Neural cell (in vitro differentiated cells): ENCODE data around the gene RPA3.

Experiments
- RAD21 ChIP-seq: fragments of 450-650 bp; conservative IDR thresholded peaks from 2 replicates; pipeline ENCODE4 v1.6.1; 2014; ENCODE audit warnings: antibody characterized with exemption, mild to moderate bottlenecking, moderate library complexity
- REST ChIP-seq: IDR thresholded peaks from 2 replicates; pipeline ENCODE4 v1.6.1; 2012; ENCODE audit warnings: borderline replicate concordance
- TAF1 ChIP-seq: IDR thresholded peaks from 2 replicates; pipeline ENCODE4 v1.6.1; 2012; ENCODE audit warnings: low read depth

DNA sequence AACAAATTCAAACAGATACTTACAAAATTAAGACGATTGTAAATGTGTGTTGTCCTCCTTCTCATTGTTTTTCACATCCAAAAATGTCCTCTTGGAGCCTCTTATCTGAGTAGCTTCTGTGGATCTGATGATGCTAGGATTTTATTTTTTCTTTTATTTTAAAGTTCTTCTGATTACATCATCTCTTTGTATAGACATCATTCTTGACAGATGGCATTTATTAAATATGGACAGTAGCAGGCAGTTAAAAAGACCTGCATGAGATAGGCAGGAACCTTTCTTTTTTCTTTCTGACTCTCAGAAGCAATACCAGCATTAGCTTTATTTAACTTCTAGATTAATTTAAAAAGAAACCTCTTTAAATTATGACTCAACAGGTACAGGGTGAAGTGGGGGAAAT lies at the start of gene RPA3:
- TF ChIP-seq REST (no peak), TAF1 (no peak), RAD21 (no peak)
